Measurements from ENCODE around the gene MIA. TPM values are rescaled to one million over a fixed set of nuclear protein-coding genes. Genes with fewer than 3 reads are reported as not detected.

Gene MIA
- total RNA-seq, 1 experiment from 2014 or later = not detected

GRCh38 chr19:40735013-40735771 lies 40.1 kb upstream of the MIA start:
- Histone ChIP-seq H4K20me1 (ENCODE audit: control insufficient read depth, insufficient read depth, insufficient read length) (no peaks in the 10 kb centered on the region), H3K9me3 (ENCODE audit: control insufficient read depth, low read depth, low read length) (no peaks in the 10 kb centered on the region), H2BK15ac (ENCODE audit: low read depth, low read length) (no peak overlapping the region), H3K9ac (ENCODE audit: extremely low read depth, insufficient read length, low read length) (no peak overlapping the region), H3K4ac (ENCODE audit: low read depth, low read length) (no peak overlapping the region), H3K18ac (ENCODE audit: insufficient read length, low read depth, low read length) (no peak overlapping the region), H2BK5ac (ENCODE audit: insufficient read length, low read length) (no peak overlapping the region), H3K79me2 (ENCODE audit: insufficient read depth, low read length) (no peaks in the 10 kb centered on the region), H4K8ac (replicated peaks; ENCODE audit: insufficient read length, low read depth, low read length) (no peak overlapping the region), H2AK5ac (ENCODE audit: insufficient read length, low read length) (no peak overlapping the region), H3K27ac (ENCODE audit: insufficient read length, low read depth, low read length) (no peak overlapping the region), H3K14ac (ENCODE audit: insufficient read depth, low read length) (no peak overlapping the region), H2BK120ac (ENCODE audit: low read depth, low read length, poor library complexity, severe bottlenecking) (no peak overlapping the region), H4K91ac (ENCODE audit: insufficient read length, low read depth, low read length) (no peak overlapping the region), H2BK12ac (ENCODE audit: insufficient read length, low read depth, low read length) (no peak overlapping the region), H3T11ph (ENCODE audit: low read length) (no peak overlapping the region), H4K5ac (ENCODE audit: insufficient read length, low read depth, low read length) (no peak overlapping the region), H3K4me2 (ENCODE audit: insufficient read depth, insufficient read length, low read length) (no peak overlapping the region), H2AFZ (ENCODE audit: low read length) (no peak overlapping the region), H3K27me3 (ENCODE audit: insufficient read depth, low read length) (no peaks in the 10 kb centered on the region), H3K4me1 (ENCODE audit: insufficient read depth, low read length) (no peaks in the 10 kb centered on the region), H3K79me1 (ENCODE audit: insufficient read depth, low read depth, low read length, poor library complexity, severe bottlenecking) (no peaks in the 10 kb centered on the region), H3K23me2 (ENCODE audit: insufficient read length, low read depth, low read length, poor library complexity, severe bottlenecking) (no peaks in the 10 kb centered on the region), H3K56ac (ENCODE audit: insufficient read length, low read depth, low read length) (no peak overlapping the region), H2BK20ac (ENCODE audit: low read depth, low read length, poor library complexity, severe bottlenecking) (no peak overlapping the region), H3K23ac (ENCODE audit: insufficient read length, low read depth, low read length) (no peak overlapping the region)
- no peaks in the 10 kb centered on the region for H3K9me3 Mint-ChIP-seq
- H3K27ac Mint-ChIP-seq = no peak overlapping the region; a peak in 1 of 7 replicates
- TF ChIP-seq, protein P1, sequence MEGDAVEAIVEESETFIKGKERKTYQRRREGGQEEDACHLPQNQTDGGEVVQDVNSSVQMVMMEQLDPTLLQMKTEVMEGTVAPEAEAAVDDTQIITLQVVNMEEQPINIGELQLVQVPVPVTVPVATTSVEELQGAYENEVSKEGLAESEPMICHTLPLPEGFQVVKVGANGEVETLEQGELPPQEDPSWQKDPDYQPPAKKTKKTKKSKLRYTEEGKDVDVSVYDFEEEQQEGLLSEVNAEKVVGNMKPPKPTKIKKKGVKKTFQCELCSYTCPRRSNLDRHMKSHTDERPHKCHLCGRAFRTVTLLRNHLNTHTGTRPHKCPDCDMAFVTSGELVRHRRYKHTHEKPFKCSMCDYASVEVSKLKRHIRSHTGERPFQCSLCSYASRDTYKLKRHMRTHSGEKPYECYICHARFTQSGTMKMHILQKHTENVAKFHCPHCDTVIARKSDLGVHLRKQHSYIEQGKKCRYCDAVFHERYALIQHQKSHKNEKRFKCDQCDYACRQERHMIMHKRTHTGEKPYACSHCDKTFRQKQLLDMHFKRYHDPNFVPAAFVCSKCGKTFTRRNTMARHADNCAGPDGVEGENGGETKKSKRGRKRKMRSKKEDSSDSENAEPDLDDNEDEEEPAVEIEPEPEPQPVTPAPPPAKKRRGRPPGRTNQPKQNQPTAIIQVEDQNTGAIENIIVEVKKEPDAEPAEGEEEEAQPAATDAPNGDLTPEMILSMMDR (conservative IDR thresholded peaks at IDR 0.05) = no peak
- no peak overlapping the region for H3K4me3 Mint-ChIP-seq
- H3K27me3 Mint-ChIP-seq (ENCODE audit: low read depth) = no peaks in the 10 kb centered on the region
- no peaks in the 10 kb centered on the region for H3K4me1 Mint-ChIP-seq
- WGBS (ENCODE audit: extremely low coverage, insufficient read length, low lambda C conversion rate) = no CpG with 5 or more reads among the region's 11 CpGs
- H3K36me3 Mint-ChIP-seq (ENCODE audit: insufficient read depth in 1 of 3, low read depth in 3 of 3) = peaks cover 16 to 73% (median 63%) of the 10 kb centered on the region in 3 experiments; a peak in 6 of 7 replicates
- DNase-seq = no peak
